DOHH2 (cell line): ENCODE data around the gene ELP1.
"Not testable (repeated sequence)": the region's sequence is repeated elsewhere in the genome, so short reads cannot be mapped to it uniquely, and the experiment has no call there.

Experiments
- CTCF ChIP-seq: fragments of 200-600 bp; sonication (generic); IDR thresholded peaks from one replicate; pipeline ENCODE4 v1.5.1; 2014; ENCODE audit warnings: antibody characterized with exemption, mild to moderate bottlenecking, low read depth, low read length; ENCODE audit not compliant: poor library complexity, severe bottlenecking
- EZH2phosphoT487 ChIP-seq: fragments of 200-600 bp; sonication (generic); IDR thresholded peaks from 2 replicates; pipeline ENCODE4 v1.6.1; 2017; ENCODE audit warnings: borderline replicate concordance, mild to moderate bottlenecking, antibody characterized with exemption, low read length, moderate library complexity, mixed read lengths

- not testable (repeated sequence) for TF ChIP-seq CTCF, EZH2phosphoT487
Measured at GRCh38 chr9:108886594-108887271, 47.2 kb downstream of the ELP1 start.
